Fibroblast of the aortic adventitia (primary cell): ENCODE measurements around the gene ENAH. TPM values are rescaled to one million over a fixed set of nuclear protein-coding genes. Genes with fewer than 3 reads are reported as not detected.
"Not testable (repeated sequence)": the region's sequence is repeated elsewhere in the genome, so short reads cannot be mapped to it uniquely, and the experiment has no call there.

ENCODE experiments used
- DNase-seq: peaks from one replicate; pipeline ENCODE4 v3.0.0-alpha.2; 2010; ENCODE audit warnings: low read depth
- H3K4me3 ChIP-seq: 2 replicates; pipeline ENCODE4 v1.5.1; 2011; ENCODE audit warnings: low read depth, mild to moderate bottlenecking, control low read depth, low read length, moderate library complexity
- total RNA-seq: library from RNA; depleted of rRNA; stranded (reverse); fragments of >200 nt; gene quantifications from 2 replicates; pipeline ENCODE4 v1.2.3, GENCODE V29; 2012; ENCODE audit warnings: low replicate concordance
- TF ChIP-seq, protein P1 (sequence below): IDR thresholded peaks from 2 replicates; pipeline ENCODE4 v1.5.1; 2011; ENCODE audit warnings: mild to moderate bottlenecking, low read length, control low read depth, inconsistent platforms; ENCODE audit not compliant: insufficient read depth

ENAH gene
- 131 and 148 TPM in 2 replicates for total RNA-seq

DNA sequence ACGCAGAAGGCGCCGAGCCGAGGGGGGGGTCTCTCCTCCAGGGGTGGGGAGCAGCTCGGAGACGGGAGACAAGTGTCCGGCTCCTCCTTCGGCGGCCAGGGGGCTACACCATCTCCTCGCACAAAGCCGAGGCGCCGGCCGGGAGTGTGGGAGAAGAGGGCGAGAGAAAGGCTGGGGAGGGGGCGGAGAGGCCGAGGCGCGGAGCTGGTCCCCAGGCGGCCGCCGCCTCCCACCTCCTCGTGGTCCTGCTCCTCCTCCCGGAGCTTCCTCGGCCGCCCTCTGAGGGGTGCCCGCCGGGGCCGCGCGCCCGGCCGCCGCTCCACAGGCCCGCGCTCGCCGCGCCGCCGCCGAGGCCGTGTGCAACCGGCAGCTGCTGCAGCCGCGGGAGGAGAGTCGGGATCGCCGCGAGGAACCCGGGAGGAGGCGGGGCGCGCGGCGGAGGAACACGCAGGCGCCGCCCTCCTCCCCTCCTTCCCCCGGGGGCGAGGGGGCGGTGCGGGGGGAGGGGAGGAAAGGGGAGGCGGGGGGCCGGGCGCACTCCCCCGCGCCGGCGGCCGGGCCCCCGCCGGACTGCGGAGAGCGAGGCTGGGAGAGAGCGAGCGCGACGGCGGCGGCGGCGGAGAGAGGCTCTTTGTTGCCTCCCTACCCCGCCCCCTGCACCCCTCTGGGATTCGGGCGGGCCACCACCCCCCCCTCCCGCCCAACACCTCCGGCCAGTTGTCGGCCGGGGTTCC, at the start of gene ENAH:
ENAH (minus strand) TSS at position 395 of the 734 bp plus-strand sequence. CDS start 433 bp downstream, outside the sequence.
- peak; percentile 72 for DNase-seq

DNA sequence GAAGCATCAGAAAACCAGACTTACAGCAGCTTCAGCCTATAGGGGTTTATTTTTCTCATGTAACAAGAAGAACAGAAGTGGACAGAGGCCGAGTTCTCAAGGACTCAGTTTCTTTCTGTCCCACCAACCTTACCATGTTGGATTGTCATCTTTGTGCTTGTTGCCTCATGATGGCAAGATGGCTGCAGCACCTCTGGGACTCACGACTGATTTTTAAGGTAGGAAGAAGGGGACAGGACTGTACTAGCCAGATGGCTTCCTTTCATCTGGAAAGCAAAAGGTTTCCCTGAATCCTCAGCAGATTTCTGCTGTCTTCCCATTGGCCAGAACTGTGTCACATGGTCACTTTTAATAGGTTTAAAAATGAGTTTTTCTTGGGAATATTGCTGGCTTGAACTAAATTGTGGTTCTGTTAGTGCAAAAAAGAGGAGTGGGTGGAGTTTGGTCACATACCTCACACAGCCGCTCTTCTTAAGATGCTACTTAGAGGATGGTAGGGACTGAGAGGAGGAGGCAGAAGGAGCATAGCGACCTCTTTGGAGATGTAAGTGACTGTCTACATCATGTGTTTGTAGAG, 48.1 kb upstream of the ENAH start:
- H3K4me3 ChIP-seq, result no peak overlapping the region
- DNase-seq, result peak; percentile 37
- TF ChIP-seq, protein P1, sequence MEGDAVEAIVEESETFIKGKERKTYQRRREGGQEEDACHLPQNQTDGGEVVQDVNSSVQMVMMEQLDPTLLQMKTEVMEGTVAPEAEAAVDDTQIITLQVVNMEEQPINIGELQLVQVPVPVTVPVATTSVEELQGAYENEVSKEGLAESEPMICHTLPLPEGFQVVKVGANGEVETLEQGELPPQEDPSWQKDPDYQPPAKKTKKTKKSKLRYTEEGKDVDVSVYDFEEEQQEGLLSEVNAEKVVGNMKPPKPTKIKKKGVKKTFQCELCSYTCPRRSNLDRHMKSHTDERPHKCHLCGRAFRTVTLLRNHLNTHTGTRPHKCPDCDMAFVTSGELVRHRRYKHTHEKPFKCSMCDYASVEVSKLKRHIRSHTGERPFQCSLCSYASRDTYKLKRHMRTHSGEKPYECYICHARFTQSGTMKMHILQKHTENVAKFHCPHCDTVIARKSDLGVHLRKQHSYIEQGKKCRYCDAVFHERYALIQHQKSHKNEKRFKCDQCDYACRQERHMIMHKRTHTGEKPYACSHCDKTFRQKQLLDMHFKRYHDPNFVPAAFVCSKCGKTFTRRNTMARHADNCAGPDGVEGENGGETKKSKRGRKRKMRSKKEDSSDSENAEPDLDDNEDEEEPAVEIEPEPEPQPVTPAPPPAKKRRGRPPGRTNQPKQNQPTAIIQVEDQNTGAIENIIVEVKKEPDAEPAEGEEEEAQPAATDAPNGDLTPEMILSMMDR, result no peak

More for the DNA sequence above, at the start of gene ENAH:
- H3K4me3 ChIP-seq, result peak within 1 kb of the TSS; percentile 83
- TF ChIP-seq, protein P1, result no peak

- TF ChIP-seq, protein P1, result no peak
- H3K4me3 ChIP-seq, result no peak overlapping the region
Observed at GRCh38 chr1:225700164-225700821, 47.4 kb upstream of the ENAH start.

DNA sequence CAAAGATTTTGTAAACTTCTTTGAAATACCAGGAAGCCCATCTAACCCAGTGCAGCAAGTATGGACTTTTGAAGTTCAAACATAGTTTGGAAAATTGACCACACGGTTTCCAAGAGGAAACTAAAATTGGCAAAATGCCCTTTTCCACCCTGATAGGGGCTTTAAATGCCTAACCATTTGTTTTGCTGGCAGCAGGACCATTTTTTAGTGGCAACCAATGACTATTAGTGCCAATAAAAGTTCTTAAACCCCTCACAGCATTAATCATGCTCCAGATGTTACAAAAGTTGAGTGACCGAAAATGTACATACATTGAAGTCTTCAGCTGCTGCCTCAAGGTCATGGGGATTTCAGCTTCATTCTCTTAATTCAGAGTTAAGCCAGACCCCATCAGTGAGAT, 46.4 kb upstream of the ENAH start:
- TF ChIP-seq, protein P1, result no peak
- no peak overlapping the region for H3K4me3 ChIP-seq
- DNase-seq, result peak; percentile 58

More at GRCh38 chr1:225700164-225700821, 47.4 kb upstream of the ENAH start:
- DNase-seq, result peak; percentile 98

GRCh38 chr1:225698194-225698593, 45.3 kb upstream of the ENAH start:
- H3K4me3 ChIP-seq, DNase-seq: not testable (repeated sequence)

DNA sequence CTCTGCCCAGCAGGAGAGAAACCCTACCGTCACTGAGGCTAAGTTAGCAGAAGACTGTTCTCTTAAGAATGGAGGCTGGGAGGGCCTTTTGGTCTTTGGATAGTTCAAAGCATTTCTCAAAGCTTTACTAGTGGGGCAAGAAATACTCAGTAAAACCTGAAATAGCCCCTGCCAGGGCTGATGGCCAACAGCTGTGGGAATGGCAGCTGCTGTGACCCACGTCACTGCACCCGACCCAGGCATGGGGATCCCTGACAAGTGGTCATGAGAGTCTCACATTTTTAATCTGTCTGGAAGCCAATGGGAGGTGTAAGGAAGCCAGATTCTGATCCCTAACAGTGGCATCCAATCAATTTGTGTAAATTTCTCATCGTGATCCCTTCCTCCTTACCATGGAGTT, 44.5 kb upstream of the ENAH start:
- TF ChIP-seq, protein P1, result no peak
- no peak overlapping the region for H3K4me3 ChIP-seq
- no peak for DNase-seq
